Gastroesophageal sphincter (tissue), 3 donors: ENCODE results near the gene PAX5.

Experiments
- CTCF ChIP-seq, 4 experiments: fragments of 200-600 bp in 2 of 4; fragments of 450-650 bp in 2 of 4; sonication (generic) in 1 of 4; IDR thresholded peaks; one replicate each; pipeline ENCODE4 v1.5.1; 2017 to 2019; ENCODE audit warnings: antibody characterized with exemption in 4 of 4, mild to moderate bottlenecking in 2 of 4, moderate library complexity in 2 of 4
- EP300 ChIP-seq: sonication (generic); formaldehyde crosslinking; IDR thresholded peaks from one replicate; pipeline ENCODE4 v1.6.1; 2017; ENCODE audit warnings: antibody characterized with exemption, mild to moderate bottlenecking
- POLR2A ChIP-seq, 2 donors: fragments of 450-650 bp; IDR thresholded peaks; one replicate each; pipeline ENCODE4 v1.6.1; 2017; ENCODE audit warnings: antibody characterized with exemption in 2 of 2, mild to moderate bottlenecking in 2 of 2, moderate library complexity in 1 of 2
- POLR2AphosphoS5 ChIP-seq: sonication (generic); formaldehyde crosslinking; IDR thresholded peaks from one replicate; pipeline ENCODE4 v1.6.1; 2017; ENCODE audit warnings: antibody characterized with exemption

GRCh38 chr9:36940881-36941280 lies 93.2 kb downstream of the PAX5 start:
- no peak for TF ChIP-seq CTCF (IDR thresholded peaks at IDR 0.05)
- TF ChIP-seq EP300, result no peak
- TF ChIP-seq POLR2AphosphoS5, result no peak
- no peak for TF ChIP-seq POLR2A (IDR thresholded peaks at IDR 0.05)
